Esophagus squamous epithelium (tissue), 4 donors: ENCODE data around the gene FKBP4.

Experiments used
- CTCF ChIP-seq, 6 experiments: fragments of 450-650 bp in 4 of 6; fragments of 200-600 bp in 2 of 6; sonication (generic) in 2 of 6; IDR thresholded peaks; one replicate each; pipeline ENCODE4 v1.5.1; 2016 to 2019; ENCODE audit warnings: antibody characterized with exemption in 6 of 6, mild to moderate bottlenecking in 4 of 6, moderate library complexity in 4 of 6
- POLR2A ChIP-seq, 4 donors: fragments of 450-650 bp; IDR thresholded peaks; one replicate each; pipeline ENCODE4 v1.6.1; 2017; ENCODE audit warnings: antibody characterized with exemption in 4 of 4, mild to moderate bottlenecking in 4 of 4, moderate library complexity in 3 of 4

- TF ChIP-seq CTCF (IDR thresholded peaks at IDR 0.05) = no peak
- TF ChIP-seq POLR2A (IDR thresholded peaks at IDR 0.05) = no peak
These were observed 48.2 kb downstream of the FKBP4 start for GRCh38 chr12:2842948-2843347.
